ENCODE measurements around the gene CDH15. TPM values are rescaled to one million over a fixed set of nuclear protein-coding genes. Genes with fewer than 3 reads are reported as not detected.

CDH15 gene
- total and polyA plus RNA-seq, 2 of the 13 experiments (the other 11 are each of a cell fraction or from before 2014, with no cell fraction given) = 0.74 to 2.2 TPM

- ChIA-PET CTCF (ENCODE audit: low intra/inter-chr PET ratio, low total read pairs) (no interaction called here), POLR2A (no interaction called here)
- Histone ChIP-seq H3K79me2 (ENCODE audit: insufficient read depth, low read length) (no peaks in the 10 kb centered on the region), H3K4me2 (ENCODE audit: low read depth, low read length) (no peak overlapping the region), H3K36me3 (replicated peaks in 1 of 2; ENCODE audit: control insufficient read depth in 1 of 2, insufficient read depth in 2 of 2, low read length in 2 of 2) (peaks cover 21 to 42% of the 10 kb centered on the region in 2 experiments; a peak in 4 of 5 replicates), H3K4me1 (ENCODE audit: insufficient read depth, low read length) (no peaks in the 10 kb centered on the region), H3K9ac (ENCODE audit: insufficient read depth, low read depth, low read length) (no peak overlapping the region), H4K20me1 (ENCODE audit: insufficient read depth, low read length) (no peaks in the 10 kb centered on the region), H2AFZ (ENCODE audit: low read length) (no peak overlapping the region), H3K4me3 (replicated peaks in 1 of 3; ENCODE audit: insufficient read depth in 1 of 3, low read depth in 2 of 3, low read length in 3 of 3) (no peak overlapping the region), H3K27me3 (ENCODE audit: control insufficient read depth in 1 of 2, insufficient read depth in 2 of 2, low read length in 2 of 2) (no peaks in the 10 kb centered on the region), H3K27ac (ENCODE audit: extremely low read length, insufficient read depth, low read length) (no peak overlapping the region), H3K9me3 (ENCODE audit: low read length) (no peaks in the 10 kb centered on the region)
- intact Hi-C loops (cut with micrococcal nuclease; ENCODE audit: unreplicated experiment) (no loop called here), in situ Hi-C loops (cut with HindIII; ENCODE audit: extremely low pct_ligation_motif_present, low pct_unique_long_range_greater_than_20kb) (no loop called here)
- DNase-seq (ENCODE audit: low spot score) = no peak
- ATAC-seq = no peak
- WGBS (ENCODE audit: low lambda C conversion rate) = 87% methylated on average over 4 of the region's 7 CpGs
- BruUV-seq (replicated peaks) = no TSS peak
- no peak for FAIRE-seq
- TF ChIP-seq SRSF1 (optimal IDR thresholded peaks at IDR 0.05; ENCODE audit: low read depth, low read length) (no peak), HCFC1 (IDR thresholded peaks at IDR 0.05; ENCODE audit: low read depth, low read length) (no peak), ELK4 (CRISPR knock-in tag; IDR thresholded peaks at IDR 0.05; ENCODE audit: borderline replicate concordance) (no peak), ZNF3 (CRISPR knock-in tag; IDR thresholded peaks at IDR 0.05) (no peak), ETS1 (CRISPR knock-in tag; IDR thresholded peaks at IDR 0.05) (no peak), CEBPZ (IDR thresholded peaks at IDR 0.05; ENCODE audit: low read length) (no peak), CCDC6 (CRISPR knock-in tag; IDR thresholded peaks at IDR 0.05) (no peak), ZNF142 (CRISPR knock-in tag; IDR thresholded peaks at IDR 0.05) (no peak), PATZ1 (CRISPR knock-in tag; IDR thresholded peaks at IDR 0.05) (no peak), DNMT1 (CRISPR knock-in tag; IDR thresholded peaks at IDR 0.05) (no peak), NCOA1 (CRISPR knock-in tag; IDR thresholded peaks at IDR 0.05) (no peak), REXO4 (CRISPR knock-in tag; IDR thresholded peaks at IDR 0.05; ENCODE audit: borderline replicate concordance) (no peak)
Observed at GRCh38 chr16:89138513-89138795, 33.1 kb upstream of the CDH15 start.
